HG02970 (cell line): ENCODE results near the gene SLC16A9.
A peak's percentile ranks its signal among the peaks of the same experiment; 100 is the strongest.
"Not testable (repeated sequence)": the region's sequence is repeated elsewhere in the genome, so short reads cannot be mapped to it uniquely, and the experiment has no call there.

Experiments
- ATAC-seq: cut with Tn5 transposase; IDR thresholded peaks from one replicate; pipeline ENCODE4 v1.9.1; 2021; ENCODE audit warnings: mild to moderate bottlenecking, moderate library complexity, moderate number of reproducible peaks; ENCODE audit not compliant: unreplicated experiment, low FRiP score

The SLC16A9 gene

DNA sequence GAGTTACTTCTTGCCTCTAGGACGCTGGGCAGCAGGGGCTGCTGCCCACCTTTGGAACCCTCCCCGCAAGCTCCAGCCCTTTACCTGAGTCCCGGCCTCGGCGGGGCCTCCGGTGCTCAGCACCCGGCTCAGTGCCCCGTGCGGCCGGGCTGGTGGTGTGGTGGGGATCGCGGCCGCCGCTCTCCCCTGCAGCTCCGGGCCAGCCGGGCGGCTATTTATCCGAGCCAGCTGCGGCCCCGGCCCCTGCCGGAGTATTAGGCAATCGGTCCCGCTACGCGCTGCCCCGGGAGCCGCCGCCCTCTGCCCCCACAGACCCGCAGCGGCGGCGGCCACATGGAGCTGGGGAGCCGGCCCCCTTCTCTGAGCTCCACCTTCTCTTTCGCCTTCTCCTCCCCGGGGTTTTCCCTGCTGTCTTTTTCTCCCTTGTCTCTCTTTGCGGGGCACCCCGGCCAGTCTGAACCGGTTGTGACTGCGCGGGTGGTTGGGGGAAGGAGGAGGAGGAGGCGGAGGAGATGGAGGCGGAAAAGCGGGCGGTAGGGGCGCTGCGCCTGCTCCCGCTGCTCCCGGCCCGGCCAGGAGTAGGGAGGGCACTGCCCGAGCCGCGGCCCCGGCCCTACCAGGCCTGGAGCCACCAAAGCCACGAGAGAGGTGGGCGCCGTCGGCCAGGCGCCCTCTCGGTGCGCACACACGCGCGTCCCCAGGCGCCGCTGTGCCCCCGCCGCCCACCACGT, at the start of gene SLC16A9:
SLC16A9 (minus strand) TSS at position 456 of the 731 bp plus-strand sequence. CDS start 25,559 bp downstream, outside the sequence.
- peak; percentile 82 for ATAC-seq

- ATAC-seq, result no peak
These were observed 48.3 kb upstream of the SLC16A9 start for GRCh38 chr10:59757966-59758365.

GRCh38 chr10:59754951-59755350, 45.3 kb upstream of the SLC16A9 start:
- ATAC-seq, result no peak

- ATAC-seq, result no peak
These were observed 43.6 kb upstream of the SLC16A9 start, which contains the start of gene MRLN for GRCh38 chr10:59753267-59753666. Gene MRLN, minus strand, starts transcription at chr10:59753455.

DNA sequence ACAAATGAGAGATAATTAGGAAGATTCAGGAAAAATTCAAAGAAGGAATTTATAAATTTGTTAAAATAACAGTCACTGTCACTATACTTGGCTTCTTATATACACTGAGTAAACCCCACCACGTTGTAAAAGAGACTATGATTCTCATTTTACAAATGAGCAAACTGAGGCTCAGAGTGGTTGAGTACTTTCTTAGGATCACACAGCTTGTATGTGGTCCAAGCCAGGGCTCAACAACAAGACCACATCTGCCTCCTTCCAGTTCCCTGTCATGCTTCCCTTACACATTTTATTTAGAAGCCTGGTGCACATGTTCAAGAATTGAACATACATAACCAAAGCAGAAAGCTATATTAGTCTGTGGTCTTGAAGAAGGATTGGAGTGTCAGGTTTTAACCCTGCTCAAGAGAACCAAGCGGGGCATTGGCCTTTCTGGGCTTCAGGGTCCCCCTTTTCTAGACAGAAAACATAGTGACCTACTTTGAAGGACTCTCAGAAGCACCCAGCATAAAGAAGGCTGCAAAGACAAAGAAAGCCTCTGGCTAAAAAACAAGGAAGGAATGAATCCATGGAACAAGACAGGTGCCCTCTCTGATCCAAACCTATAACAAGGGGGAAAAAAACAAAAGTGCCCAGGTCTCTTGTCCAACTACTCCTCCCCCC, 42.8 kb upstream of the SLC16A9 start:
- ATAC-seq, result no peak

- ATAC-seq, result no peak
These were observed 40.7 kb upstream of the SLC16A9 start for GRCh38 chr10:59750155-59750945.

GRCh38 chr10:59748834-59749233, 39.2 kb upstream of the SLC16A9 start:
- no peak for ATAC-seq

DNA sequence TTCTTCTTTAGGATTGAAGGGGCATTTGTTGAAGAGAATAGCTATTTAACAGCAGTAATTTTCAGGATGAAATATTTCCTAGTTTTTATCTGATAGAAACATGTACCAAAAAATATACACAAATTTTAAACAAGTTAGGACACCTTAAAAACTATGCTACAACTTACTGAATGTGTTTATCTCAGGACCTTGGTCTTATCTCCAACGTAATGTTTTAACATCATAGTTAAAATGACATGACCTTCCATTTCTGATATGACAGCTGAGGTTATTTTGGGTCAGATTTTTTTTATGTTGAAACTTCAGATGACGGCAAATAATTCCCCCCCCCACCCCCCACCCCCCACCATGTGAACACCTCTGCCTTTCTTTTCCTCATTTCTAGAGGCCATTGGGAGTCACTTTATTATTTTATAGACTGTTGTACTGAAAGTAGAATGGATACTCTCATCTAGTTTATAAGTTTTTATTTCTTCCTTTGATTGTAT, 35.6 kb upstream of the SLC16A9 start:
- no peak for ATAC-seq

DNA sequence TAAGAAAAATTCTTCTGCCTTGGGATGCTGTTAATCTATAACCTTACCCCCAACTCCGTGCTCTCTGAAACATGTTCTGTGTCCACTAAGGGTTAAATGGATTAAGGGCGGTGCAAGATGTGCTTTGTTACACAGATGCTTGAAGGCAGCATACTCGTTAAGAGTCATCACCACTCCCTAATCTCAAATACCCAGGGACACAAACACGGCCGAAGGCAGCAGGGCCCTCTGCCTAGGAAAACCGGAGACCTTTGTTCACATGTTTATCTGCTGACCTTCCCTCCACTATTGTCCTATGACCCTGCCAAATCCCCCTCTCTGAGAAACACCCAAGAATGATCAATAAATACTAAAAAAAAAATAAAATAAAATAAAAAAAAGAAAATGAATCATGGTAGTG, 35.1 kb upstream of the SLC16A9 start:
- ATAC-seq, result not testable (repeated sequence)

- not testable (repeated sequence) for ATAC-seq
These were observed 34.5 kb upstream of the SLC16A9 start for GRCh38 chr10:59744156-59744555.

DNA sequence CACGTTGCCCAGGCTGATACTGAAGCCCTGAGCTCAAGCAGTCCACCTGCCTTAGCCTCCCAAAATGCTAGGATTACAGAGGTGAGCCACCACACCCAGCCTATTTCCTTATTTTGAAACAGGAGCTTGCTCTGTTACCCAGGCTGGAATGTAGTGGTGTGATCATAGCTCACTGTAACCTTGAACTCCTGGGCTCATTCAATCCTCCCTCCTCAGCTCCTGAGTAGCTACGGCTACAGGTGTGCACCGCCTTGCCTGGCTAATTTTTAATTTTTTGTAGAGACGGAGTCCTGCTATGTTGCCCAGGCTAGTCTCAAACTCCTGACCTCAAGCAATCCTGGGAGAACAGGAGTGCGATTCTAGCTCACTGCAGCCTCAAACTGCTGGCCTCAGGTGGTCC, 31.9 kb upstream of the SLC16A9 start:
- no peak for ATAC-seq

GRCh38 chr10:59741048-59741447, 31.4 kb upstream of the SLC16A9 start:
- no peak for ATAC-seq

- ATAC-seq, result no peak
These were observed 27.1 kb upstream of the SLC16A9 start for GRCh38 chr10:59736749-59737148.

DNA sequence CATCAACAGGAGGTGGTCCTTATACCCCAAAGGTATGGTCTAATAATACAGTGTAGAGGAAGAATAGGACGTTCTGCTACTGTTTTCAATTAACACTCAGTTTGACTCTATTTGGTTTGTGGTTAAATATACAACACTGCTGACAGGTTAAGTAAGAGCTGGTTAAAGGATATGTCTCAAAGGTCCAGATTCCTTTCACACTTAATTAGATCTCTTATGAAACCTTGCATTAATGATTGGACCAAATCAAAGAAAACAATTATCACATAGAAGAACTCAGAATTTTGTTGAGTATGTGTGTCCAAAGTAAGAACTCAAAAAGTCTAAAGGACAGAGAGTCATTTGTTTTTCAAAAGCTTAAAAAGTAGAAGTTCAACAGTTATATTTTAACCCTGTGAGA, 25.6 kb upstream of the SLC16A9 start:
- no peak for ATAC-seq

DNA sequence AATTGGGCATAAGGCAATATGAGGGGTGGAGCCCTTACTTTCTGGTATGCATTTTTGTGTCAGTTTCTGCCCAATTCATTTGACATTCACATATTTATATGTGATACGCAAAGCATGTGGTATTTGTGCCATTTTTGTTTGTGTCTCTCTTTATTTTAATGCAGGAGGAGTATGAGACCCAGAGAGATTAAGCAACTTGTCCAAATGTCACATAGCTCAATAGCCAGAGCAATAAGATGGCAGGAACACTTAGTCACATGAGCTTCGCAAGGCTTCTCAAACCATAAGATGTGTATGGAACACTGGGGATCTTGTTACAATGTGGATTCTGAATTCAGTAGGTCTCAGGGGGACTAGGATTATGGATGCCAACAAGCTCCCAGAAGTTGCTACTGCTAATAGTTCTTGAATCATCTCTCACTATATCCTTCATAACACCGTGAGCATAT, 24.4 kb upstream of the SLC16A9 start:
- ATAC-seq, result no peak

DNA sequence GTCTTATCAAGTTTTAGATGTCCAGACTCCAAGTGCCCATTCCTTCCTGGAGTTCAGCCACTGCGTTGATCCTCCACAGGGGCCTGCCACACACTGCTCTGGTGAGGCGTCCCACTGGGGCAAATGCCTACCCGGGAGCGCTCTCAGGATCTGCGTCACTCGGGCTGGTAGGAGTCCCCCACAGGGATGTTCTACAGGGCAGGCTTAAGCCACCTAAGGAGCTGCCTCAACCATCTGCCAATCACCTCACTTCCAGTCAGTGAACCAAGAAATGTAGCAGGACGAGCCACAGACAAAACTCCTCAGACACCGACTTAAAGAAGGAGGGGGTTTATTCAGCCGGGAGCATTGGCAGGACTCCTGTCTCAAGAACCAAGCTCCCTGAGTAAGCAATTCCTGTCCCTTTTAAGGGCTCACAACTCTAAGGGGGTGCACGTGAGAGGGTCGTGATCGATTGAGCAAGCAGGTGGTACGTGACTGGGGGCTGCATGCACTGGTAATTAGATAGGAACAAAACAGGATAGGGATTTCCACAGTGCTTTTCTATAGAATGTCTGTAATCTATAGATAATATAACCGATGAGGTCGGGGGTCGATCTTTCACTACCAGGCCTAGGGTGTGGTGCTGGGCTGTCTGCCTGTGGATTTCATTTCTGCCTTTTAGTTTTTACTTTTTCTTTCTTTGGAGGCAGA, 23.8 kb upstream of the SLC16A9 start:
- ATAC-seq, result not testable (repeated sequence)

DNA sequence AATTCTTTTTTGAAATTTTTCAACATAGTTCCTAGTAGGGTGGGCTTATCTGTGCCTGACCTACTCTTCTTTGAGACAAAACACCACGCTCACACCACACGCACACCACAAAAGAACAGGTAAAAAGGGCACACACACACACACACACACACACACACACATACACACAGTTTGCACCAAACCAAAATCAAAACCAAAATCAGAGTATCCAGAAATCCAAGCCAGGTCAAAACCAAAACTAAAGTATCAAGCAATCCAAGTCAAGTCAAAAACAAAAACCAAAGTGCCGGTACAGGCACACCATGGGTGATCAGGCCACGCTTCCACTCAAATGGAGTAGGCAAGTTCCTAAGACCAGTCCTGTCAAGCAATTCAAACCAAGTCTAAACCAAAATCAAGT, 23.2 kb upstream of the SLC16A9 start:
- ATAC-seq, result not testable (repeated sequence)

DNA sequence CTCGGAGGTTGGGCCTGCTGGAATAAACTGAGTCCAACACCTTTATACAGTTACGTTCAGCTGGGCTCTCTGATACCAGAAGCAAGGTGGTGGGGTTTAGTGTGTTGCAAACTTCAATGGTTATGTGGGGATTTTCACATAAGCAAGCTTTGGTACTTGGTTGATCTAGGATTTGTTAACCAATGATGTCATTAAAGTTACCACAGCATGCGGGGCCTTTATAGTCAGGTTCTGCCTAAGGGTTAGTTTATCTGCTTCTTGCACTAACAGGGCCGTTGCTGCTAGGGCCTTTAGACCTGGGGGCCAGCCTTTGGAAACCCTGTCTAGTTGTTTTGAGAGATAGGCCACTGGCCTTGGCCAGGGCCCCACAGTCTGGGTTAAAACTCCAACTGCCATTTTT, 19.5 kb upstream of the SLC16A9 start:
- not testable (repeated sequence) for ATAC-seq

DNA sequence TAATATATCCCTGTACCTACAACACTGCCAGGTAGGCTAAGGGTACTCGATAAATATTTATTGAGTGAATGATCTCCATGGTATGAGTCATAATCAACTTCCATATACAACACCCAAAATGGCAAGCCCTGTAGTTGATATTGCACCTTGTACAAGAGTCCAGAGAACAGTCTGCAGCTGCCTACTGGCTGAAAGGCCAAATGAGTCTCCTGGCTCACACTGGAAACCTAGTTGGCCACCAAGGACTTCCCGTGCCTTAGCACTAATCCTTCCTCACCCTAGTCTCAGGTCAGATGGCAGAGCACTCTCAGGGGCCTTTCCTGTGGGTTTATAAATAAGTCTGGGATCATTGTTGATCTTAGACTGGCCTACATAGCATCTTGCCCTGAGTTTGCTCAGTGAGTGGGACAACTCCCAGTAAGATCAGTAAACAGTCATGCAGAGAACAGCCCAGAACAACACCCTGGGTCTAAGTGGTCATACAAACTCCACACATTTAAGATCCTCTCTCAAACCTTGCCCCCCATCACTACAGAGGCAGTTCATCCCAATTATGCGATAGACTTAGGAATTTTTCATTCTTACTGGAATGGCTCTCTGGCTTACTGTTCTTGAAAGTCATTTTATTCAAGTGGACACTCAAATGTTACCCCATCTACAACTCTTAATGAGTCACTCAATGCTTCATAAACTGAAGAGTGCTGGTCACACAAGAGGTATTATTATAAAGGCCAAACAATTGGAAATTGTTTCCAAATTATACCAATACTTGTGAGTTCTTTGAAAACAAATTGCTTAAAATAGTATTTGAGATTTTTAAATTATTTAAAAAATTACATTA, 14.7 kb upstream of the SLC16A9 start:
- no peak for ATAC-seq
